HG02571 (cell line): ENCODE measurements around the gene EIF4A3.

ENCODE experiments used
- ATAC-seq: cut with Tn5 transposase; IDR thresholded peaks from one replicate; pipeline ENCODE4 v1.9.1; 2021; ENCODE audit warnings: mild to moderate bottlenecking, moderate library complexity; ENCODE audit not compliant: unreplicated experiment

Gene EIF4A3

DNA sequence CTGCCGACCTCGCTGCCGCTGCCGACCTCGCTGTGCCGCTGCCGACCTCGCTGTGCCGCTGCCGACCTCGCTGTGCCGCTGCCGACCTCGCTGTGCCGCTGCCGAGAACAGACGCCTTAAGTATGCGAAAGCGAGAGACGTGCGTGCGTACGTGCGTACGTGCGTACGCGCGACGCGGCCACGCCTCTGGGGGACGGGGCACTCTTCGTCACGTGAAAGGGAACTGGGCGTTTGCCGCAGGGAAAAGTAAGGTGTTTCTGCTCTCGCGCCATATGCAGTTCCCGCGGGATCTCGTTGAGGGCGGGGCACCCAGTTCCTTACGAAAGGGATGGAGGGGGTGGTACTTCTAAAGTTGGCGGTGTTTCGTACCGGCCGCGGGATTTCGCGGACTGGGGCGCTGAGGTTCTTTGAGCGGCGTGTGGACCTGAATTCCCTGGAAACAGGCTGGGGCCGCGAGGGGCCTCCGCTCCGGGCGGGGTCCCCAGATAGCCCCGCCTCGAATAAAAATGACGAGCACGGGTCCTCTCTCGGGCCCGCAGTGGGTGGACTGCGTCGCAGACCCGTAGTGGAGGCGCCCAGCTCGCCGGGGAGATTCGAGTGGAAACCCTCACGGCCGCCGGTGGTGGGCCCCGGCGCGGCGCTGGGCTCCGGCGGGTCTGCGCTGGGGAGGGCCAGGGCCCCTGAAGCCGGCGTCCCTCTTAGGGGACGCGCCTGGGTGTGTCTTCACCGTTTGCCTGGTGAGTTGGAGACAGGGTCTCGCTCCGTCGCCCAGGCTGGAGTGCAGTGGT lies at the start of gene EIF4A3:
TSS of gene EIF4A3 (minus strand) at position 94 of the 788 bp plus-strand sequence. CDS start 167 bp downstream, outside the sequence.
- ATAC-seq = peak; percentile 80

DNA sequence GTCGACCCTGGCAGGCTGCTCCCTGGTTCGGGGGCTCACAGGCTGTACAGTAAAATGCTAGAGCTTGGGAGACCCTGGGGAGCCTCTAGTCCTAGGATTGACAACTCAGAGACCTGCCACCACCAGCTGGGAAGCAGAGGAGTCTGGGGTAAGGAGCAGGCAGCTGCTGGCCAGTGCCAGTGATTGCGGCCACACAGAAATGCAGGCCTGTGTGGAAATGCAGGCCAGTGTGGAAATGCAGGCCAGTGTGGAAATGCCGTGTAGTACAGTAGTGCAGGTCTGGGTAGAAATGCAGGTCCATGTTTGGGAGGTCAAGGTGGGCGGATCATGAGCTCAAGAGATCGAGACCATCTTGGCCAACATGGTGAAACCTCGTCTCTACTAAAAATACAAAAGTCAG lies 49.7 kb upstream of the EIF4A3 start:
- no peak for ATAC-seq

DNA sequence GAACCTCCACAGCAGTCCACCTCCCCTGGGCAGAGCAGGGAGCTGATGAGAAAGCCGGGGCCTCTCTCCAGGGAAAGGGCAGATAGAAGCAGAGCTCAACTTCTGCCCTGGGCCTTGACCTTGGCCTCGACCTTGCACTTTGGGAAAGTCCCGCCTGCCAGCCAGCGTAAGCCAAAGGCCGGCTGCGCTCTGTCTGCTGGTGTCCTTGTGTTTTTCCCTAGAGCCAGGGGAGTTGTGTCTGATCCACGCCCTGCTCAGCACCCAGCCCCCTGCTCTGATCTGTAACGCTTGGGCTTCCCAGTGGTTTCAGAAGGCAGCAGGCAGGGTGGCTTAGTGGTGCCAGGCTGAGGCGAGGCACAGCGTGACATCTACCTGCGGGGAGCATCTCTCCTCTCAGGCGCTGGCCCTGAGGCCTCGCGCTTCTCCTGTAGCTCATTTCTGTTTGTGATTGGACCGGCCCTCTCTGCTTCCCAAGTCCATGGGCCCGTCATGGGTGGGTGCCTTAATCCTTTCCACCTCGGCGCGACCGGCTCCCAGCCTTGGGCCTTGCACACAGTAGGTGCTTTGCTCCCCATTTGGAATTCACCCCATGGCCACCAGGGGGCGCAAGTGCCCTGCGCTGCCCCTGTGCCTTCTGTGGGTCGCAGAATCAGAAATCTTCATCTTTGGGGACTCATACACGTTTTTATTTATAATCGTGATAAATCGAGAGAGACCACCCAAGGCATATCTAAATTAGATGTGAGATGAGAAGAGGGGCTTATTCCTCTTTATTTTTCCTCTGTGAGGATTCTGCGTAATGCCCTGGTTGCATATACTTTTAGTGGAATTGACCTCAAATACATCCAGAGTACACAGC lies 49.0 kb upstream of the EIF4A3 start:
- no peak for ATAC-seq

DNA sequence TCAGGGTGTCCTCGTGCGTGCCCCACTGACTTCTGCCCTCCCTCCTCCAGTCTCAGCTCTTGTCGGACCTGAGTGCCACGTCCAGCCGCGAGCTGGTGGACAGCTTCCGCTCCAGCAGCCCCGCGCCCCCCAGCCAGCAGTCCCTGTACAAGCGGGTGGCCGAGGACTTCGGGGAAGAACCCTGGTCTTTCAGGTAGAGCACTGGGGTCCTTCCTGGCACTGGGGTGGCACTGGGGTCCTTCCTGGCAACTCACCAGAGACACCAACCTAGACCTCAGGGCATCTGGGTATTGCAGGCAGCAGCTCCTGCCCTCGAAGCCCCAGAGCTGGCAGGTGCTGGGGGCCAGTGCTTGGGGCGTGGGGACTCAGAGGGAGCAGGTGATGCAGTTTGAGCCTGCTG lies 48.2 kb upstream of the EIF4A3 start:
- ATAC-seq = no peak

DNA sequence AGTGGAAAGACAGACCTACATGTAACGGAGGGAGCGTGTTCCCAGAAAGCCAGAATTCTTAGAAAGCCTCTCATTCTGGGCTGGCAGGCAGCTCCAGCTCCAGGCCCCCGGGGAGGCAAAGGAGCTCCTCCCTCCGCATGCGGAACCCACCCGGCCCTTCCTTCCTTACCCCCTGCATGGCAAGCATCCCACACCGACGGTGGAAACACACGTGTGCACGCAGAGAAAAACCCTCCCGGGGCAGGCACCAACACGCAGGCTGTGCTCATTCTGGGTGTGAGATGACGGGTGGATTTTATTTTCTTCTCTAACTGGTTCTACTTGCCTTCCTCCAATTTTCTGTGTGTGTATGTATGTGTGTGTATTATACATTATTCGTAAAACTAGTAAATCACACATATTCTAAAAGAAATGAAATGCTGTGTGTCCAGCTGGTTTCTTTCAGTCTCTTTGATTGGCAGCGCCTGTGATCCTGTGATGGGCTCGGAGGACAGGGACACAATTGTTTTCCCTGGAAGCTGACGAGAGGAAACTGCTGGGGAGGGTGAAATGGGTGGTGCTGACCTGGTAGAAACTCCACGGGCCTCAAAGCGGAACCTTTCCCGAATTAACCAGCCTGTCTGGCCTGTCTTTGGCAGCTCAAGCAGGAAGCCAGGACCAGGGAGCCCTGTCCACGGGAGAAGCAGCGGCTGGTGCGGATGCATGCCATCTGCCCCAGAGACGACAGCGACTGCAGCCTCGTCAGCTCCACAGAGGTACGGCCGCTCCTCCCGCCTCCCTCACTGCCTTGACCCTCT lies 45.1 kb upstream of the EIF4A3 start:
- no peak for ATAC-seq

DNA sequence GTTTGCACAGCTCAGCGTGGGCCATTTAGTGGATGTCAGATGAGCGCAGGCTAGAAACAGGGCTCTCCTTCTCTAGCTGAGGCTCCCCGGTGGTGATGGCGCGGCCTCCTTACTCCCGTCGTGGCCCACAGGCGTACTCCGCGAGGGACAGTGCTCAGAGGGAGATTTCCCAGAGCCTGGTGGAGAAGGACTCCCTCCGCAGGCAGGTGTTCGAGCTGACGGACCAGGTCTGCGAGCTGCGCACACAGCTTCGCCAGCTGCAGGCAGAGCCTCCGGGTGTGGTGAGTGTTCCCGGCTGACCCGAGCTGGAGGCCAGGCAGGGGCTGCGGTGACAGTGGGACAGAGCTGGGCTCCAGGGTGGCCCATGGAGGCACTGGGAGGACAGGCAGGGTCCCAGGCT lies 44.3 kb upstream of the EIF4A3 start:
- ATAC-seq = no peak

DNA sequence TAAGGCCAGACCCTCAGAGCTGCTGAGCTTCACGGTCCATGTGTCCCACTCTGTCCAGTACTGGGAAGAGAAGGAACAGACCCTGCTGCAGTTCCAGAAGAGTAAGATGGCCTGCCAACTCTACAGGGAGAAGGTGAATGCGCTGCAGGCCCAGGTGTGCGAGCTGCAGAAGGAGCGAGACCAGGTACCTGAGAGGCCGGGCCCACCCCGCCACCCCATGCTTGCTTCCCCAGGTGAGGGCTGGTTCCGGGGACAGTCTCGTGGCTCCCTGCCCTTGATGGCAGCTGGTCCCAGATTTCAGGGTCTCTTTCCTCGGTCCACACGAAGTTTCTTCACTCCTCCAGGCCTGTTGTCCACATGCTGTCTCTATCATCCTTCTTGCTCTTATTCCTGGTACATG lies 43.8 kb upstream of the EIF4A3 start:
- ATAC-seq = no peak

DNA sequence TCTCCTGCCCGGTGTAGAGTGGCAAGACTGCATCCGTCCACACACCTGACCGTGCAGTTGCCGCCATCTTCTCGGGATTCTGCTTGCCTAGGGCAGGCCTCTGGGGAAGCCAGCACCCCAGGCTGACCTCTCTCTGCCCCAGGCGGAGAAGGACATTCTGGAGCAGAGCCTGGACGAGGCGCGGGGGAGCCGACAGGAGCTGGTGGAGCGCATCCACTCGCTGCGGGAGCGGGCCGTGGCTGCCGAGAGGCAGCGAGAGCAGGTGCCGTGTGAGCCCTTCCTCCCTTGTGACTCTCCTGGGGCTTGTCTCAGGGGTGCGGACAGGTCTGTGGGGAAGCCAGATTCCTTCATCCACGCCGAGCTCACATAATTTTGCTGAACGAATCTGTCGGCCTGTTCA lies 42.7 kb upstream of the EIF4A3 start:
- ATAC-seq = no peak

DNA sequence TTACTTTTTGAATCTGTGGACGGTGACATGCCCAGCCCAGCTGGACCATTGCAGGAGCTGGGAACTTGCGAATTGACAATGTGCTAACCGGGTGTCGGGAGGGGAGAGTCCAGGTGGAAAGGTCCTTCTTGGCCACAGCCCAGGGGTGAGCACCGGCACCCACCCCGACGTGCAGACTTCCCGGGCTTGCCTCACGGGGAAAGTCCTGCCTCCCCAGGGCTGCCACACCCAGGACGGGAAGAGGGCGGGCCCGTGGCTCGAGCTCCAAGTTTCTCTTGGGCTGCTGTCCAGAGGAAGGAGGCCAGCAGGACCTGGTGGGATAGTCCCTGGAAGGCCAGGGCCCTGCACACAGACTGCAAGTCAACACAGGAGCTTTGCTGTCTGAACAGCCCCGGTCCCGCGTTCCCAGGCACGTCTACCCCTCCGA lies 40.6 kb upstream of the EIF4A3 start:
- ATAC-seq = no peak

DNA sequence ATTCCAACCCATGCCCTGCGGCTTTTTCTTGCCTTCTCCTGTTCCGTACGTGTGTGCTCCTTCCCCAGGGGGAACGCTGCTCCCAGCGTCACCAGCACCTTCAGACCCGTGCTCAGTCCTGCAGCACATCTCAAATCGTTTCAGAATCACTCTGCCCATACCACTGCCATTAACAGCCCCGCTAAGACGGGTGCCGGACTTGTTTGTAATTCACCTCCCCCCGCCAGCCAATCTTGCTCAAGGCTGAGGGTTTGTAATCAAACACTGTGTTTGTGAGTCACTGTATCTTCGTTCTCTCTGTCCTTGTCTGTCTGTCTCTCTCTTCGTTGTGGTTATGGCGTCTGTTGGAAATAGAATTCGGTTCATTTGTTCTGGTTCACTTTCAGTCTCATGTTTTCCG lies 40.2 kb upstream of the EIF4A3 start:
- no peak for ATAC-seq

DNA sequence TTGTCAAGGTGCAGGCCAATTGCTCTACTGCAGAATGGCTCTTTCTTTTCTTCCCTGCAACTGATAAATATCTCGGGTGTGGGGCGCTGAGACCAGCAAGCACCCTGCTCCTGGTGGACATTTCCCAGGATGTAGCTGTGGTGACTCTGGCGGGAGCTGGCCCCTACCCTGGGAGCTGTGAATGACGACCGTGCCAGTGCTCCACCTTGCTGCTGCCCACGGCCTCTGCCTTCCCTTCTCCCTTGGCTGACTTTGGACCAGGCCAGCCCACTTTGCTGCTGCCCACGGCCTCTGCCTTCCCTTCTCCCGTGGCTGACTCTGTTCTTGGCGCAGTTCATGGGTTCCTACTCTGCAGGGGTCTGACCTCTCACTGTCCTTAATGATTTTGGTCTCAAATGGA lies 39.0 kb upstream of the EIF4A3 start:
- ATAC-seq = no peak

DNA sequence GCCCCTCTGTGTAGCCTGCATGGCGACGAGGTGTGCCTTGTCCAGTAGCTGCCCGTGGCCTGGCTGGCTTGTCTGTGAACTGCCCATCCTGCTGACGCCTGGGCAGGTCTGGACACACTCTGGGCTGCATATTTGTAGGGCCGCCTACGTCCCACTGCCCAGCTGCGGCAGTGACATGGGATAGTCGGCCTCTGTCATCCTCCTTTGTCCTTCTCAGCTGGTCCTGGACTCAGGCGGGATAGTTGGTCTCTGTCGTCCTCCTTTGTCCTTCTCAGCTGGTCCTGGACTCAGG lies 37.4 kb upstream of the EIF4A3 start:
- ATAC-seq = no peak

DNA sequence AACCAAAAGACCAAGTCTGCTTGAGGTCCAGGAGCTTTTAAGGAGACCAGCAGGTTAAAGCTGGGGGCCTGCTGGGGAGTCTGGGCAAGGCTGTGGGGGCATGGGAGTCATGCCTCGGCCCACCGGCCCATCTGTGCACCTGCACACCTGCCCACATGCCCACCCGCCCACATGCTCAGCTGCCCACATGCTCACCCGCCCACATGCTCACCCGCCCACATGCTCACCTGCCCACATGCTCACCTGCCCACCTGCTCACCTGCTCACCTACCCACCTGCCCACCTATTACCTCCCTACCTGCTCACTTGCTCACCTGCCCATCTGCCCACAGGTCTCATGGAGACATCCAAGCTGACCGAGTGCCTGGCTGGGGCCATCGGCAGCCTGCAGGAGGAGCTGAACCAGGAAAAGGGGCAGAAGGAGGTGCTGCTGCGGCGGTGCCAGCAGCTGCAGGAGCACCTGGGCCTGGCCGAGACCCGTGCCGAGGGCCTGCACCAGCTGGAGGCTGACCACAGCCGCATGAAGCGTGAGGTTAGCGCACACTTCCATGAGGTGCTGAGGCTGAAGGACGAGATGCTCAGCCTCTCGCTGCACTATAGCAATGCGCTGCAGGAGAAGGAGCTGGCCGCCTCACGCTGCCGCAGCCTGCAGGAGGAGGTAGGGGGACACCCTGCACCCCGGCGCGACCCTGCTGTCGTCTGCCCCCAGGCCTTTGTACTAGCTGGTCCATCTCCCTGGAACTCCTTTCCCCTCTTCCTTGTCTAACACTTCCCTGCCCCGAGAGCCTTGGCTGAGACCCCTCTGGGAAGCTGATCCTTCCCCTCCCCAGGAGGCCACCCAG lies 36.9 kb upstream of the EIF4A3 start:
- no peak for ATAC-seq

DNA sequence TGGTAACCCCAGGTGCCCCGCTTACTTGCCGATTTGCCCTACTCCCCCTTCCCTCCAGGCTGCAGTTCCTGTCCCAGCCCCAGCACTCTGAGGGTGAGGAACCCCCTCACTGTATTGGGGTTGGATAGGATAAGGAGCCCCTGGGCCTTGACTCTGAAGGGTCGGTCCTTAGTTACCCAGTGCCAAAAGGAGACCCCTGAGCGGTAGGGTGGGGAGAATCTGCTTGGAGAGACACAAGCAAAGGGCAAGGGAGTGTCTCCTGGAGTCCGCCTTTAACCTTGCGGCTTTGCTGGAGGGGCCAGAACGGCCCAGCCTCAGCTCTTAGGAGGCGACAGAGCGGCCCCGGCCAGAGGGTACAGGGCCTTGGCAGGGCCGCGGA lies 35.9 kb upstream of the EIF4A3 start:
- no peak for ATAC-seq

DNA sequence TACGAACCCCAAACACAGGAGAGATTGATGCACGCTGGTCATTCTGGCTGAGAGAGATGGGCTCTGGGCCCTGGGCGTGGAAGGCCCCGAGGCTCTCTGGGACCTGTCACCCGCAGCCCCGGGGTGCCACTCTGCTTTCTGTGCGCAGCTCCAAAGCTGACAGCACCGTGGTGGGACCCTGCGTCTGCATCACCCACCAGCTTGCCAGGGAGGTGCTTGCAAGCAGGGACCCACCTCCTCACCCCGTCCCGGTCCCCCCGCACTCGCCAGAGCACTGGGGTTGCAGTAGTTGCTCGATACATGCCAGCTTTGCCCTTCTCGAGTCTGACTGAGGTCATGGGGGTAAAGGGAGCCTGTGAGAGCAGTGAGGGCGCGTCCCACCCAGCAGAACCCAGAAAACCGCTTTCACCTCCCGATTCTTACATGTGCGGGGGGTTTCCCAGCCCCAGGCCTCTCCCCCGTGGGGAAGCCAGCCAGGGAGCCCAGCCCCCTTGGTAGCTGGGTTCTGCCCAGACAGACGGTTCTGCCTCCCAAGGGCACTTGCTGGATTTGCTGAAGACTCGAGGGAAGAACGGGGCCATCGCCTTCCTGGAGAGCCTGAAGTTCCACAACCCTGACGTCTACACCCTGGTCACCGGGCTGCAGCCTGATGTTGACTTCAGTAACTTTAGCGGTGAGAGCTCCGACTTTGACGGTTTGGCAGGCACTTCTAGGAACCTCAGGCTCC lies 35.4 kb upstream of the EIF4A3 start:
- ATAC-seq = no peak

DNA sequence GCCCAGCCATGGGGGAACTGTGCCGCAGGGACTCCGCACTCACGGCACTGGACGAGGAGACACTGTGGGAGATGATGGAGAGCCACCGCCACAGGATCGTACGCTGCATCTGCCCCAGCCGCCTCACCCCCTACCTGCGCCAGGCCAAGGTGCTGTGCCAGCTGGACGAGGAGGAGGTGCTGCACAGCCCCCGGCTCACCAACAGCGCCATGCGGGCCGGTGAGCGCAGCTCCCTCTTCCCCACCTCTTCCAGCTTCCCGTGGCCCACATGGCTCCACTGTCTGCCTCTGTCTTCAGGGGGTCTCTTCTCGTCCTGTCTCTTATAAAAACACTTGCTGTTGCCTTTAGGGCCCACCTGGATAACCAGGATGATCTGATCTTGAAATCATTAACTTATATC lies 34.5 kb upstream of the EIF4A3 start:
- ATAC-seq = no peak

DNA sequence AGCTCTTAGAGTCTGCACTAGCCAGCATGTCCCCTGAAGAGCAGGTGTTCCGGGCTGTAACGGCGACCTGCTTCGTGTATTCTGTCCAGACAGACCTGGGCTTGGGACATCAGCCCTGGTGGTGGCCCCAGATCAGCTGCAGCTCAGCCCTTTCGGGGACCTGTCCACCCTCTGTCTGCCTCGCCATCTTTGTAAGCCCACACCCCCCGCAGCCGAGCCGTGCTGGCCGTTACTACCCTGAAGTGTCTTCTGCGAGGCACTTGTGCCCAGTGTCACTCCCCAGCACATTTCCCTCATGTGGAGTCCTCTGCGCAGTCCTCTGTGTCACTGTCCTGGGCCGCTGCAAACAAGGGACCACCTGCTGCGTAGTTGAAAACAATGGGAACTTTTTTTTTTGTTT lies 33.3 kb upstream of the EIF4A3 start:
- no peak for ATAC-seq

DNA sequence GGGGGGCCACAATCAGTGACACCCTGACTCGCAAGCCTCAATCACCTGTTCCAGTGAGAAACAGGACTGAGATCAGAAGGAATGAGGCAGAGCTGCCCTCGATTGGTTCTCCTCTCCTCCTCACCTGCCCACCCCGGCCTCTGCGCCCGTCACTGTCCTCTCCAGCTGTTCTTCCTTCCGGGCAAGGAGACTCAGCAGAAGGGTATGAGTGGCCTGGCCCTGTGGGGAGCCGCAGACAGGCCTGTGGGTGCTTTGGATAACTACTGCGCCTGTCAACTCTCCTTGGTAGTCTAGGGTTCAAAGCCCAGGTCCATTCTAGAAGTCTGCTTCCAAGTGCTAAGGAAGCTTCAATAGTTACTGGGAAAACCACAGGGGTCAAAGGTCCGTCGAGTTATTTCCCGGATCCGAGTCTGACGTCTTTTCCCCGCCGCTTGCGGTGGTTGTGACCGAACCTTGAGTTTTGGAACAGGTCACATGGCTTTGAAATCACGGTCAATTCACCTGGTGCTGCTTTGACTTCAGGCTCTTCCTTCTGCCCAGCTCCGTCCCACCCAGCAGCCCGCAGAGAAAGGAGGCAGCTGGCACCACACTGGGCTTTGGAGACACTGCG lies 31.2 kb upstream of the EIF4A3 start:
- ATAC-seq = no peak

DNA sequence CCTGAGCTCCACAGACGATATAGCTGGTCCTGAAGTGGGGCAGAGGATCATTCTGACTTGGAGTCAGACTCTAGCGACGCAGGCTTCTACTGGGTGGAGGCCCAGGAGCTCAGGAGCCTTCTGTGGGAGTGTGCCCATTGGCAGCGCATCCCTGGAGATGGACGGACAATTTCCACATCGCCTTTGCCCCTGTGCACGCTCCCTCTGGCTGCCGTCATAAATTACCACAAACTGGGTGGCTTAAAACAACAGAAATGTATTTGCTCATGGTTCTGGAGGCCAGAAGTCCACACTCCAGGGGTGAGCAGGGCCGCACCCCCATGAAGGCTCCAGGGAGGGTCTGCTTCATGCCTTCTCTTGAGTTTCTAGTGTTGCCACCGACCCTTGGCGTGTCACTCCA lies 29.8 kb upstream of the EIF4A3 start:
- ATAC-seq = no peak

DNA sequence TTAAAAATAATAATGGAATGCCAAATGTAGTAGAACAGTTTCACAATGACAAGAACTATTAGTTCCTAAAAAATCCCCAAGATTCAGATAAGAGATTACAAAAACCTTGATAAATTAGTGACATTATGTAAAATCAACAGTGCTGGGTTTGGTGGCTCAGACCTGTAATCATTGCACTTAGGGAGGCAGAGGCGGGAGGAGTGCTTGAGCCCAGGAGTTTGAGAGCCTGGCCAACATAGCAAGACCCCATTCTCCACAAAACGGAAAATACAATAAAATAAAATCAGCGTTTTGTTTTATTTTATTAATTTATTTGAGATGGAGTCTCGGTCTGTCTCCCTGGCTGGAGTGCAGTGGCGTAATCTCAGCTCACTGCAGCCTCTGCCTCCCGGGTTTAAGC lies 27.0 kb upstream of the EIF4A3 start:
- ATAC-seq = no peak
